Skeletal muscle cell (primary cell): ENCODE measurements around the gene EPHA8.

Source experiments
- DNase-seq: peaks from one replicate; pipeline ENCODE4 v3.0.0-alpha.2; 2010; ENCODE audit warnings: low read depth
- H3K4me3 ChIP-seq: 2 replicates; pipeline ENCODE4 v1.5.1; 2011; ENCODE audit warnings: low read depth, mild to moderate bottlenecking, control low read depth, low read length, moderate library complexity

EPHA8 gene

GRCh38 chr1:22609291-22609690, 46.0 kb downstream of the EPHA8 start:
- no peak overlapping the region for H3K4me3 ChIP-seq
- no peak for DNase-seq

GRCh38 chr1:22611530-22611947, 48.2 kb downstream of the EPHA8 start:
- H3K4me3 ChIP-seq, result no peak overlapping the region
- peak; percentile 12 for DNase-seq

- DNase-seq, result no peak
- no peak overlapping the region for H3K4me3 ChIP-seq
Observed at GRCh38 chr1:22612671-22613571, 49.6 kb downstream of the EPHA8 start.

GRCh38 chr1:22613572-22613918, 50.3 kb downstream of the EPHA8 start:
- DNase-seq, result no peak
- no peak overlapping the region for H3K4me3 ChIP-seq

GRCh38 chr1:22613951-22614350, 50.7 kb downstream of the EPHA8 start:
- no peak overlapping the region for H3K4me3 ChIP-seq
- no peak for DNase-seq

- no peak for DNase-seq
- H3K4me3 ChIP-seq, result no peak overlapping the region
Observed at GRCh38 chr1:22615886-22616285, 52.6 kb downstream of the EPHA8 start.

- no peak overlapping the region for H3K4me3 ChIP-seq
- no peak for DNase-seq
Observed at GRCh38 chr1:22616571-22616970, 53.3 kb downstream of the EPHA8 start.

GRCh38 chr1:22618056-22618455, 54.8 kb downstream of the EPHA8 start:
- DNase-seq, result no peak
- no peak overlapping the region for H3K4me3 ChIP-seq

GRCh38 chr1:22619252-22619651, 56.0 kb downstream of the EPHA8 start:
- H3K4me3 ChIP-seq, result no peak overlapping the region
- no peak for DNase-seq

GRCh38 chr1:22619798-22620197, 56.5 kb downstream of the EPHA8 start:
- no peak overlapping the region for H3K4me3 ChIP-seq
- DNase-seq, result no peak

GRCh38 chr1:22621761-22622160, 58.5 kb downstream of the EPHA8 start:
- DNase-seq, result no peak
- no peak overlapping the region for H3K4me3 ChIP-seq

GRCh38 chr1:22625262-22625925, 62.1 kb downstream of the EPHA8 start:
- H3K4me3 ChIP-seq, result no peak overlapping the region
- no peak for DNase-seq

- no peak overlapping the region for H3K4me3 ChIP-seq
- no peak for DNase-seq
Observed at GRCh38 chr1:22626237-22627157, 63.2 kb downstream of the EPHA8 start.

- no peak for DNase-seq
- H3K4me3 ChIP-seq, result no peak overlapping the region
Observed at GRCh38 chr1:22627331-22627730, 64.0 kb downstream of the EPHA8 start.

- no peak overlapping the region for H3K4me3 ChIP-seq
- no peak for DNase-seq
Observed at GRCh38 chr1:22628698-22629444, 65.6 kb downstream of the EPHA8 start.

GRCh38 chr1:22629886-22630285, 66.6 kb downstream of the EPHA8 start:
- no peak for DNase-seq
- H3K4me3 ChIP-seq, result no peak overlapping the region

- DNase-seq, result no peak
- H3K4me3 ChIP-seq, result no peak overlapping the region
Observed at GRCh38 chr1:22633697-22634463, 70.6 kb downstream of the EPHA8 start.

GRCh38 chr1:22635436-22635835, 72.1 kb downstream of the EPHA8 start:
- DNase-seq, result peak; percentile 4
- no peak overlapping the region for H3K4me3 ChIP-seq

- no peak for DNase-seq
- no peak within 1 kb of the TSS for H3K4me3 ChIP-seq
Observed at GRCh38 chr1:22636353-22636752, 73.1 kb downstream of the EPHA8 start, which contains the start of gene C1QA. Gene C1QA, plus strand, starts transcription at chr1:22636628. Its CDS starts 989 bp downstream, at chr1:22637617.
